ENCODE results near the gene CD3E. TPM values are rescaled to one million over a fixed set of nuclear protein-coding genes. Genes with fewer than 3 reads are reported as not detected.

Gene CD3E
- total and polyA plus RNA-seq, 2 donors from 2014 or later = 2.2 to 14.3 TPM

- H3K9ac ChIP-seq (ENCODE audit: low read length in 3 of 3) = no peak overlapping the region
- DNase-seq (no peak), FAIRE-seq (no peak)
- no peaks in the 10 kb centered on the region for H3K9me3 ChIP-seq (ENCODE audit: control insufficient read depth in 2 of 3, insufficient read depth in 1 of 3, low read length in 3 of 3)
- no peaks in the 10 kb centered on the region for H3K36me3 ChIP-seq (ENCODE audit: control insufficient read depth in 2 of 3, insufficient read depth in 3 of 3, low read length in 3 of 3)
- no peak overlapping the region for H3K27ac ChIP-seq (ENCODE audit: low read depth in 2 of 2, low read length in 2 of 2)
- H3K4me3 ChIP-seq (ENCODE audit: low read length in 3 of 3) = no peak overlapping the region
- H3K27me3 ChIP-seq (ENCODE audit: control insufficient read depth, insufficient read depth, low read length) = no peaks in the 10 kb centered on the region
- no peak for TF ChIP-seq CTCF (IDR thresholded peaks at IDR 0.05; ENCODE audit: borderline replicate concordance, extremely low read depth, insufficient read depth)
- H3K4me1 ChIP-seq (ENCODE audit: control insufficient read depth in 2 of 3, insufficient read depth in 2 of 3, low read depth in 1 of 3, low read length in 3 of 3) = no peaks in the 10 kb centered on the region
- intact Hi-C loops (cut with DNase I) = no loop called here
Measured at GRCh38 chr11:118310781-118311485, 6.4 kb downstream of the CD3E start.

GRCh38 chr11:118311518-118311917 is 7.0 kb downstream of the CD3E start:
- no peaks in the 10 kb centered on the region for H3K9me3 ChIP-seq (ENCODE audit: control insufficient read depth in 2 of 3, insufficient read depth in 1 of 3, low read length in 3 of 3)
- FAIRE-seq = no peak
- intact Hi-C loops (cut with DNase I) = no loop called here
- TF ChIP-seq CTCF (IDR thresholded peaks at IDR 0.05; ENCODE audit: borderline replicate concordance, extremely low read depth, insufficient read depth) = no peak
- no peaks in the 10 kb centered on the region for H3K27me3 ChIP-seq (ENCODE audit: control insufficient read depth, insufficient read depth, low read length)
- no peaks in the 10 kb centered on the region for H3K4me1 ChIP-seq (ENCODE audit: control insufficient read depth in 2 of 3, insufficient read depth in 2 of 3, low read depth in 1 of 3, low read length in 3 of 3)
- no peaks in the 10 kb centered on the region for H3K36me3 ChIP-seq (ENCODE audit: control insufficient read depth in 2 of 3, insufficient read depth in 3 of 3, low read length in 3 of 3)
- H3K9ac ChIP-seq (ENCODE audit: low read length in 3 of 3) = no peak overlapping the region
- DNase-seq = no peak
- H3K27ac ChIP-seq (ENCODE audit: low read depth in 2 of 2, low read length in 2 of 2) = no peak overlapping the region
- H3K4me3 ChIP-seq (ENCODE audit: low read length in 3 of 3) = no peak overlapping the region

GRCh38 chr11:118312328-118312727 is 7.8 kb downstream of the CD3E start:
- no peak overlapping the region for H3K9ac ChIP-seq (ENCODE audit: low read length in 3 of 3)
- H3K27ac ChIP-seq (ENCODE audit: low read depth in 2 of 2, low read length in 2 of 2) = no peak overlapping the region
- intact Hi-C loops (cut with DNase I) = no loop called here
- no peaks in the 10 kb centered on the region for H3K27me3 ChIP-seq (ENCODE audit: control insufficient read depth, insufficient read depth, low read length)
- no peaks in the 10 kb centered on the region for H3K36me3 ChIP-seq (ENCODE audit: control insufficient read depth in 2 of 3, insufficient read depth in 3 of 3, low read length in 3 of 3)
- H3K4me1 ChIP-seq (ENCODE audit: control insufficient read depth in 2 of 3, insufficient read depth in 2 of 3, low read depth in 1 of 3, low read length in 3 of 3) = peaks cover 0 to 5% (median 0%) of the 10 kb centered on the region in 3 donors
- FAIRE-seq (no peak), DNase-seq (no peak)
- H3K9me3 ChIP-seq (ENCODE audit: control insufficient read depth in 2 of 3, insufficient read depth in 1 of 3, low read length in 3 of 3) = no peaks in the 10 kb centered on the region
- no peak for TF ChIP-seq CTCF (IDR thresholded peaks at IDR 0.05; ENCODE audit: borderline replicate concordance, extremely low read depth, insufficient read depth)
- H3K4me3 ChIP-seq (ENCODE audit: low read length in 3 of 3) = no peak overlapping the region

GRCh38 chr11:118313242-118313641 is 8.7 kb downstream of the CD3E start:
- Histone ChIP-seq H3K27me3 (ENCODE audit: control insufficient read depth, insufficient read depth, low read length) (no peaks in the 10 kb centered on the region), H3K4me1 (ENCODE audit: control insufficient read depth in 2 of 3, insufficient read depth in 2 of 3, low read depth in 1 of 3, low read length in 3 of 3) (peaks cover 0 to 5% (median 0%) of the 10 kb centered on the region in 3 donors), H3K27ac (ENCODE audit: low read depth in 2 of 2, low read length in 2 of 2) (no peak overlapping the region), H3K4me3 (ENCODE audit: low read length in 3 of 3) (no peak overlapping the region), H3K9ac (ENCODE audit: low read length in 3 of 3) (no peak overlapping the region), H3K36me3 (ENCODE audit: control insufficient read depth in 2 of 3, insufficient read depth in 3 of 3, low read length in 3 of 3) (no peaks in the 10 kb centered on the region), H3K9me3 (ENCODE audit: control insufficient read depth in 2 of 3, insufficient read depth in 1 of 3, low read length in 3 of 3) (no peaks in the 10 kb centered on the region)
- FAIRE-seq (no peak), DNase-seq (no peak)
- no peak for TF ChIP-seq CTCF (IDR thresholded peaks at IDR 0.05; ENCODE audit: borderline replicate concordance, extremely low read depth, insufficient read depth)
- intact Hi-C loops (cut with DNase I) = no loop called here
